Activated CD4-positive, alpha-beta T cell treated with anti-CD3 and anti-CD28 coated beads for 48 hours (primary cell): ENCODE results near the gene NRAS.

Experiments
- DNase-seq: peaks from one replicate; pipeline ENCODE4 v3.0.0-alpha.2; 2020

NRAS gene

GRCh38 chr1:114716304-114717170, at the start of gene NRAS:
Gene NRAS, minus strand, starts transcription at chr1:114716771. Its CDS starts 611 bp downstream, at chr1:114716160.
- peak; percentile 96 for DNase-seq

GRCh38 chr1:114764689-114765088, 48.1 kb upstream of the NRAS start:
- DNase-seq, result no peak

- no peak for DNase-seq
Observed at GRCh38 chr1:114758256-114758832, 41.8 kb upstream of the NRAS start.

GRCh38 chr1:114757455-114758255, 41.1 kb upstream of the NRAS start, which contains the start of gene CSDE1:
Gene CSDE1, minus strand, starts transcription at chr1:114757984. Its CDS starts 18,094 bp downstream, at chr1:114739890.
- DNase-seq, result peak; percentile 96

- DNase-seq, result peak; percentile 40
Observed at GRCh38 chr1:114756949-114757454, 40.4 kb upstream of the NRAS start.

- DNase-seq, result no peak
Observed at GRCh38 chr1:114756009-114756892, 39.7 kb upstream of the NRAS start.

- no peak for DNase-seq
Observed at GRCh38 chr1:114755006-114755931, 38.7 kb upstream of the NRAS start.

- peak; percentile 45 for DNase-seq
Observed at GRCh38 chr1:114753702-114754101, 37.1 kb upstream of the NRAS start.

- no peak for DNase-seq
Observed at GRCh38 chr1:114753143-114753542, 36.6 kb upstream of the NRAS start.

GRCh38 chr1:114750780-114751179, 34.2 kb upstream of the NRAS start:
- DNase-seq, result no peak

- DNase-seq, result no peak
Observed at GRCh38 chr1:114749835-114750234, 33.3 kb upstream of the NRAS start.

GRCh38 chr1:114746450-114747121, 30.0 kb upstream of the NRAS start:
- peak; percentile 13 for DNase-seq

GRCh38 chr1:114745291-114745690, 28.7 kb upstream of the NRAS start:
- peak; percentile 17 for DNase-seq

- DNase-seq, result no peak
Observed at GRCh38 chr1:114741963-114742746, 25.6 kb upstream of the NRAS start.

- no peak for DNase-seq
Observed at GRCh38 chr1:114740331-114740730, 23.8 kb upstream of the NRAS start.

- no peak for DNase-seq
Observed at GRCh38 chr1:114737314-114737849, 20.8 kb upstream of the NRAS start.

- DNase-seq, result no peak
Observed at GRCh38 chr1:114735479-114735878, 18.9 kb upstream of the NRAS start.

GRCh38 chr1:114729782-114730181, 13.2 kb upstream of the NRAS start:
- no peak for DNase-seq

- DNase-seq, result no peak
Observed at GRCh38 chr1:114728553-114728952, 12.0 kb upstream of the NRAS start.
